ENCODE measurements around the gene KATNIP.

GRCh38 chr16:27522173-27522707, 27.7 kb upstream of the KATNIP start:
- peak in 1 of 2 donors; percentile 45 for TF ChIP-seq POLR2A (IDR thresholded peaks at IDR 0.05)
- no peak for TF ChIP-seq CTCF (IDR thresholded peaks at IDR 0.05)

All from heart left ventricle (tissue), 13 donors.